EH (cell line): ENCODE results near the gene CENPO.
"Not testable (repeated sequence)": the region's sequence is repeated elsewhere in the genome, so short reads cannot be mapped to it uniquely, and the experiment has no call there.

Experiments used
- DNase-seq: peaks from one replicate; pipeline ENCODE4 v3.0.0-alpha.2; 2015; ENCODE audit warnings: low read depth

CENPO gene

DNA sequence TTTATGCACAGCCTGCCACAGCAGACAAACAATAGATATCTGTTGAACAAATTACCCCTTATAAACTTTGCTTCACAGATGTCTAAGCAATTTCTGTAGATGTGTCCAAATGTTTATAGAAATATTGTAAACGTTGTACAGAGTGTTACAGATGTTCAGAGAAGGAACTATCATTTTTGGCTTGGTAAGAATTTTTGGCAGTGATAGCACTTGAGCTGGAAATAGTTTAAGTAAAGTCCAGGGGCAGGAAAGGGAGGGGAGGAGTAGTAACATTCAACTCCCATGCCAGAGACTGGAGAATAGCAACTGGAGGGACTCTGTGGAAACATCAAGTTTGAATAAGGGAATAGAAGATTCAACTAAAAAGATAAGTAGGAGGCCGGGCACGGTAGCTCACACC, 4.4 kb upstream of the CENPO start:
- DNase-seq, result no peak

DNA sequence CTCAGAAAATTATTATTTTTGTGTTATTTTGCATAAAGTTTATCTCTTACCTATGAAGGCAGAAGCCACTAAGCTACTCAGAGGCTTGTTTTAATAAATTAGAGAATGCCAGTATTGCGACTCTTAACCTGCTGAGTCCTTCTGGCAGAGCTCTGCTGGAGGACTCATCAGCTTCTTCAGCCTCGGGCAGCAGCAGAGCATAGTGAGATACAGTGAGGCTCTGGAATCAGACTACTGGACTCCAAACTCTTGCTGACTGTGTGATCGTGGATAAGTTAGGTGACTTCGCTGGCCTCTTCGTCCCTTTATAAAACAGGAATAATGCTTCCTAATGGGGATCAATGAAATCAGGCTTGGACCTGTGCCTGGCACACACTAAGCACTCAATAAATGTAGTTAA, 1.8 kb upstream of the CENPO start:
- no peak for DNase-seq

DNA sequence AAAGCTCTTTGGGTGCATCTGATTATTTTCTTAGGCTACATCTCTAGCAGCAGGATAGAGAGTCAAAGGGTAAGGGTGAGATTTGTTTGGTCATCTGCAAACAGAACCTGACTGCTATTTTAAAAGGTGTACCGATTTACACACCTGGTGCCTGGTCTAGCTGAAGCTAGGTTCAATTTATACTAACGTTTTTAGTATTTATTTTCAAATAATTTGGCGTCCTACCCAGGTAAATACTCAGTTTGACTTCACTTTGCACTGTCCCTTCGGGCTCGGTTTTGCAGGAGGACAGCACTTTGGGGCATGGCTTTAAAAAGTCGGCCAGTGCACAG, 717 bp upstream of the CENPO start:
- no peak for DNase-seq

DNA sequence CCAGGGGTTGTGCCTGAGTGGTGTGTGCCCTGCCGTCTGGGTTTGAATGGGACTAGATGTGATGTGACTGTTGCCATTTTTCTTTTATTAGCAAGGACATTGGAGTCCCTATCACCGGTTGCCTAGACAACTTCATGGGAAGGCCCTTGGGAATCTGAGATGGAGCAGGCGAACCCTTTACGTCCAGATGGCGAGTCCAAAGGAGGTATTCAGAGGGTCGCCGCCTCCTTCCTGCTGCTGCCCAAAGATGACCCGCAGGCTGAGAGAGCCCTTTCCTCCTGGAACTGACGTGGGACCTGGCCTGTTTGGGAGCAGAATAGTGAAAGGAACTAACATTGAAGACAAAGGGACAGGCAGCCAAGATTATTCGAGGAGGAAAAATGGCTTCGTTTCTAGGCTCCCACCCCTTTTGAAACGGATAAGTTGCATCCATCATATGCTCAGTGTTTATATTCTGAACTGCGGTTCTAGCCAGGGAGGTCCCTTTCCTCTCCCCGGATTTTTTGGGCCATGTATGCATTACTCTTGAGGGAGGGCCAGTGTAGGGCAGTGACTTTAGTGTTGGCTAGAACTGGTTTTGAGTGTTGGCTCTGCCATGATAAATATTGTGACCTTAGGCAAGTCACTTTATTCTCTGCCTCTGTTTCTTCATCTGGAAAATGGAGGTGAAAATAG, 673 bp downstream of the CENPO start:
- peak; percentile 62 for DNase-seq

DNA sequence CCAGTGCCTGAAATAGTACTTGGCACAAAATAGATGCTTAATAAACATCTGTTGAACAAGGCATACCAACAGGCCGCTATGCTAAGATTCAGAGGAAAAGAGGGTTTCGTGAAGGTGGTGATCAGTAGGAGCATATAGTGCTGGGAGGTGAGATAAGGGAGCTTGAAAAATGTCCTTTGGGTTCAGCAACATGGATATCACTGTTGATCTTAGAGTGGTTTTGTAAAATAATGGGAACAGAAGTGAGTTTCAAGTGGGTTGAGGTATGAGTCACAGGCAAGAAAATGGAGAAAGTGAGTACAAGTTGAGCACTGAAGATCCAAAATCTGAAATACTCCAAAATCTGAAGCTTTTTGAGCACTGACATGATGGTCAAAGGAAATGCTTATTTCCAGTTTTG, 4.4 kb downstream of the CENPO start:
- no peak for DNase-seq

DNA sequence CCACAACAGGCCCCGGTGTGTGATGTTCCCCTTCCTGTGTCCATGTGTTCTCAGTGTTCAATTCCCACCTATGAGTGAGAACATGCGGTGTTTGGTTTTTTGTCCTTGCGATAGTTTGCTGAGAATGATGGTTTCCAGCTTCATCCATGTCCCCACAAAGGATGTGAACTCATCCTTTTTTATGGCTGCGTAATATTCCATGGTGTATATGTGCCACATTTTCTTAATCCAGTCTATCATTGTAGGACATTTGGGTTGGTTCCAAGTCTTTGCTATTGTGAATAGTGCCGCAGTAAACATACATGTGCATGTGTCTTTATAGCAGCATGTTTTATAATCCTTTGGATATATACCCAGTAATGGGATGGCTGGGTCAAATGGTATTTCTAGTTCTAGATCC, 7.3 kb downstream of the CENPO start:
- DNase-seq, result not testable (repeated sequence)

DNA sequence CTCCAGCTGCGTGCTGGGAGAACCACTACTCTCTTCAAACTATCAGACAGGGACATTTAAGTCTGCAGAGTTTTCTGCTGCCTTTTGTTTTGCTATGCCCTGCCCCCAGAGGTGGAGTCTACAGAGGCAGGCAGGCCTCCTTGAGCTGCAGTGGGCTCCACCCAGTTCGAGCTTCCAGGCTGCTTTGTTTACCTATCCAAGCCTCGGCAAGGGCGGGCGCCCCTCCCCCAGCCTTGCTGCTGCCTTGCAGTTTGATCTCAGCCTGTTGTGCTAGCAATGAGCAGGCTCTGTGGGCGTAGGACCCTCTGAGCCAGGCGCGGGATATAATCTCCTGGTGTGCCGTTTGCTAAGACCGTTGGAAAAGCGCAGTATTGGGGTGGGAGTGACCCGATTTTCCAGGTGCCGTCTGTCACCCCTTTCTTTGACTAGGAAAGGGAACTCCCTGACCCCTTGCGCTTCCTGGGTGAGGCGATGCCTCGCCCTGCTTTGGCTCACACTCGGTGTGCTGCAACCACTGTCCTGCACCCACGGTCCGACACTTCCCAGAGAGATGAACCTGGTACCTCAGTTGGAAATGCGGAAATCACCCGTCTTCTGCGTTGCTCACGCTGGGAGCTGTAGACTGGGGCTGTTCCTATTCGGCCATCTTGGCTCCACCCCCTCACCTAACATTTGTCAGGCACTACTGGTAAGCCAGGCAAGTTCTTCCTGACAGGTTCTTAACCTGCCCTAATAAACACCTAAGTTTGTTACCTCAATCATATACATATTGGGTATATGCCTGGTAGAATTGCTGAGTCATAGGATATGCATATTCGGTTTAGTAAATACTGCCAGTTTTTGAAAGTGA, 12.8 kb downstream of the CENPO start:
- not testable (repeated sequence) for DNase-seq

DNA sequence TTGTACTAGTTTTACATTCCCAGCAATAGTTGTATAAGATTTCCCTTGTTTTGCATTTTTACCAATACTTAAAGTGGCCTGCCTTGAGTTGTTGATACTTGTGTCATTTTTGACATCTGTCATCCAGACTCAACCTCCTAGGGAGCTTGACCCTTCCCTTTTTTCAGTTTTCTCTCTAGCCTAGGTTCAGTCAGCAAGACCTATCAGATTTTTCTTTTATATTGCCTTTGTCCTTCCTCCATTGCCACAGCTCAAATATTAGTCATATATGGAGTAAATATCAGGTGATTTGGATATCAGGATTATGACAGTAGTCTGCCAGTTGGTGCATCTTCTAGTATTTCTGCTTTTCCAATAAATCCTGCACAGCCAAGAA, 13.4 kb downstream of the CENPO start:
- DNase-seq, result no peak

DNA sequence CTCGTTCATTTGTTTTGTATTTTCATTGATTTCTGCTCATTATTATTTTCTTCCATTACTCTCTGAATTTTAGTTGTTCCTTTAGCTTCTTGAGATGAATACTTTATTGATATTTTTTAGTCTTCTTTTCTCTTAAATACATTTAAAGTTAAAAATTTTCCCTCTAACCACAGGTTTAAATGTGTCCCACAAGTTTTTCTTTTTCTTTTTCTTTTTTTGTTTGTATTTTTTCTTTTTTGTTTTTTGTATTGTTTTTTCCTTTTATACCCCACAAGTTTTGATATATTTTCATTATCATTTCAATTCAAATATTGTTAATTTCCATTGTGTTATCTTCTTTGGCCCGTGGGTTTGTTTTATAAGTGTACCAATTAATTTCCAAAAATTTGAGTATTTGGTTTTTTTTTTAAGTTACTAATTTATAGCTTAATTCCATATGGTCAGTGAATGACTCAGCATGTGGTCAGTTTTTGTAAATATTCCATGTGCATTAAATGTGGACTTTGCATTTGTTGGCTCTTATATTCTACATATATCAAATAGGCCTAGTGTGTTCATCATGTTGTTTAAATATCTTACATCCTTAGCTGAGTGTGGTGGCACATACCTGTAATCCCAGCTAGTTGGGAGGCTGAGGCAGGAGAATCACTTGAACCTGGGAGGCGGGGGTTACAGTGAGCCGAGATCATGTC, 16.2 kb downstream of the CENPO start:
- peak; percentile 32 for DNase-seq

DNA sequence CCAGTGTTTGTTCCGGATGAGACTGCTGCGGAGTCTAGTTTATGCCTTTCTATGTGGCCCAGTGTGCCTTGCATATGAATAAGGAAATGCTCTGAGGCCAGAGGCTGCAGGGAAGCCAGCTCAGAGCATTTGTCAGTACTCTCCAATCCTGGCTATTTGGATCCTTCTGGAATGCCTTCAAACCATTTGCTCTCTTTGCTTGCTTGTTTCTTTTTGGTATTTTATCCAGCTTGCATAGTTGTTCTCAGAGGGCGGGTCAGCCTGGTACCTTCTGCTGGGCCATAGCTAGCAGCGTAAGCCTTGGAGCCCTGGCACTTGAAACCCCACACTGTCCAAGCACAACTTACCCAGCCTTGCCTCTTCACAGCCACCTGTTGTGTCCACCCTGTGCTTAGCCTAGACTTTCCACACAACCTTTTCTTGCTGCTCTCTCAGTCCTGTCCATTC, 20.5 kb downstream of the CENPO start:
- no peak for DNase-seq

DNA sequence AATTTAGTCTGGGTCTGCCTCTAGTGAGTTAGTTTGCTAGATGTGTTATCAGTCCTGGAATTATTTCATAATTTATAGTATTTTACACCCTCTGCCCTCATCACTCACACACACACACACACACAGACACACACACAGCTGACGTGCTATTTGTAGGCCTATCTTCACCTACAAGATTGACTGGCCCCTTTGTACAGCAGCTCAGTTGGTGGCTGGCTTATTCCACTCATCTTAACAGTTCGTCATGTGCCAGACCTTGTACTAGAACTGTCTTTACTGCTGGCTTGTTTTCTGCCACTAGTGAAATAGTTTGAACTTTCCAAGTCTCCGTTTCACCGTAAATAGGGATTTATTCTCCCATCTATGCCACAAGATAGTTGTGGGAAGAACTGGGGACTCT, 21.3 kb downstream of the CENPO start:
- no peak for DNase-seq

DNA sequence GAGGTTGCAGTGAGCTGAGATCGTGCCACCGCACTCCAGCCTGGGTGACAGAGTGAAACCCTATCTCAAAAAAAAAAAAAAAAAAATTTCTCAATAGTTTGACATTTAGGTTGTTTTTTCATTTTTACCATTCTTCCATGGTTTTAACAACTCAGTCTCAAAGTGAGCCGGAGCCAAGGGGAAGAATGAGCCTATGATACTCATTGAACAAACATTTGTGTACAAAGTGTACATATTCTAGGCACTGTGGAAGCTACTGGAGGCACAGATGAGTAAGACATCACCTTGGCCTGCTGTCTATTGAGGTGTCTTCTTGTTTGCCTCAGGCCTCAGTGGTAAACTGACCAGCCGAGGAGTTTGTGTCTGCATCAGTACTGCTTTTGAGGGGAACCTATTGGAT, 21.9 kb downstream of the CENPO start:
- DNase-seq, result no peak

DNA sequence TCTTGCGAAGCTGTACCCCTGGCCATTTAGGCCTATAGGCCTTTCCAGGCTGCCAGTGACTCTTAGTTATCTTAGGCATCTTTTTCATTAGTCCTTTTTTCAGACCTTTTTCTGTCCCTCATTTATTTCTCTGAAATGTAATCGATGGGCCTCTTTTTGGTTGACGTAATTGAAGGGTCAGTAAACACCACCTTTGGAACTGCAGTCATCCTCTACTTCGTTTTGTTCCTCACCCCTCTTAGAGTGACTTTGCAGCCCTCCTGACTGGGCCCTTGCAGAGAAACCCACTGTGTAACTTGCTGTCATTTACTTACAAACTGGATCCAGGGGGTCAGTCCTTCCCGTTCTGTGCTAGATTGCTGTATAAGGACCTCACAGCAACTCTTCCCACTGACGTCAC, 23.2 kb downstream of the CENPO start:
- no peak for DNase-seq

DNA sequence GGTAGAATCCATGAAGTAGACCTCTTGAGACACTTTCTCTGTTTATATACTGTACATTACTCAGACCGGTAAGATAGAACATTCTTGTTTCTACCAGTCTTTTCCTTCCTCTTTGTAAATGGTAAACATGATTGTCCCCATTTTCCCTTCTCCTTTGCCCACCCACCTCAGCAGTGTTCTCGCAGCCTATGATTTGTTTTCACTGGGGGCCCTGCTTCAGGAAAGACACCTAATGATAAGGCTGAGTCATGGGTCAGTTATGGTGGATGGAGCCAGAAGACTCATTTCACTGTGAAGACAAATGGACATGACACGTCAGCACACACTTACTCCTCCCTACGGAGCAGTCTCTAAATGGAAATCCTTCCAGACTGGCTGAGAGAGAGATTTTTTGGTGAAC, 23.7 kb downstream of the CENPO start:
- DNase-seq, result peak; percentile 87

DNA sequence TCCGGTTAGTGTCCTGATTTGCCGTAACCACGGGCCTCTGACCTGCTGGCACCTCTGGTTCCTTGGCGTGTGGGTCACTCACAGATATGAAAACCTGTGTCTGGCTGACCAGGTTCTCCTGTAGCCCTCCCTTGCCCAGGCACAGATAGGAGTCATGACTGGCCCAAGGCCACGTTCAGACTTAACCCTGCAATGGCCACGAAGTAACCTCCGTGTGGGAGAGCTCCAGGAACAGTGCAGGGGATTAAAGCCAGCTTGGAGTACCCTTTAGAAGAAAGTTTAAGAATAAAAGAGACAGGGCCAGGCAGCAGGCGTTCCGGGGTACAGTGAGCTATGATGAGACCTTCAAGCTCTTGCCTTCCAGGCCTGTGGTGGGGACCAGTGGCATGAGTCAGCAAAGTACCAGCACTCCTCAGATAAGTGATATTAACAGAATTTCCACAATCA, 25.5 kb downstream of the CENPO start:
- peak; percentile 30 for DNase-seq

DNA sequence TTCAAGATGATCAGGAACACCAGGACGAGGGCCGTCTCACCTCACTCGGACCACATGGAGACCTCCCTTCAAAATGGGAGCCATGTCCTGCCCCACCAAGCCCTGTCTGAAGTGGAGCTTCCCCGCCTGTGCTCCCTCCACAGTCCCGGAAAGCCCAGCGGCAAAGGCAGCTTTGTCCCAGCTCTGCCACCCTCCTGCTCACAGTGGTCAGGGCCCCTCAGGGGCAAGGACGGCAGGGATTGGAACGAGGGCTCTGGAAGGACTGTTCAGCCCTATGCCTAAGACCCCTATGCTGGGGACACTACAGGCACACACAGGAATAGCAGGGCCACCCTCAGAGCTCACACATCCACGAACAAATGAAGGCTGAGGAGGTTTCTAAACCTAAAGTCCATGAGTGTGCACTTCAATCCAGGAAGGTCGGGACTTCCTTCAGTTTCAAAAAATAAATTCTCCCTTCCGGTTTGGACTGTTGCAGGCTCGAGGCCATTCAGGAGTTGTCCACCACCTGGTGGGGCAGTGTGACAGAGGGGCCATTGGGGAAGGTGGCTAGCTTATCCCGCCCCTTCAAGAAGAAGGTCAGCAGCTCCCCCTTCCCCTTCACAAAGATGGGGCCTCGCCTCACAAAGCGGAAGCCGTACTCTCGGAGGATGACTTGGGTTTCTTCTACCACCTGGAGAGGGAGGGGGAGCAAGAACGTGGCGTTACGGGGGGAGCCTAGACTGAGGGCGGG, 26.4 kb downstream of the CENPO start:
- no peak for DNase-seq

DNA sequence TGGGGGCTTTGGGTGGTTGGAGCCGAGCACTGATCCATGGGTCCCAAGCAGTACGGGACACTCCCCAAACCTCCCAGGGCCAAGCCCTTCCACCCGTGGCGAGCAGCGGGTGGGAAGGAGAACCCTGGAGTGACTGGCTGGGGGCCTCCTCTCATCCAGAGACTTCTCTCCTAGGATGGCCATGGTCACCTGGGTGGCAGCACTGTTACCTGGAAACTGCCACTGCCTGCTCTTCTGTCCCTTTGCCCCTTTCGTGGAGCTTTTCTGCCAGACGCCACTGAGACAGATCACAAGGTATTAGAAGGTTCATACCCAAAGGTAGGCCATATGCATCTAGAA, 26.9 kb downstream of the CENPO start:
- DNase-seq, result no peak

DNA sequence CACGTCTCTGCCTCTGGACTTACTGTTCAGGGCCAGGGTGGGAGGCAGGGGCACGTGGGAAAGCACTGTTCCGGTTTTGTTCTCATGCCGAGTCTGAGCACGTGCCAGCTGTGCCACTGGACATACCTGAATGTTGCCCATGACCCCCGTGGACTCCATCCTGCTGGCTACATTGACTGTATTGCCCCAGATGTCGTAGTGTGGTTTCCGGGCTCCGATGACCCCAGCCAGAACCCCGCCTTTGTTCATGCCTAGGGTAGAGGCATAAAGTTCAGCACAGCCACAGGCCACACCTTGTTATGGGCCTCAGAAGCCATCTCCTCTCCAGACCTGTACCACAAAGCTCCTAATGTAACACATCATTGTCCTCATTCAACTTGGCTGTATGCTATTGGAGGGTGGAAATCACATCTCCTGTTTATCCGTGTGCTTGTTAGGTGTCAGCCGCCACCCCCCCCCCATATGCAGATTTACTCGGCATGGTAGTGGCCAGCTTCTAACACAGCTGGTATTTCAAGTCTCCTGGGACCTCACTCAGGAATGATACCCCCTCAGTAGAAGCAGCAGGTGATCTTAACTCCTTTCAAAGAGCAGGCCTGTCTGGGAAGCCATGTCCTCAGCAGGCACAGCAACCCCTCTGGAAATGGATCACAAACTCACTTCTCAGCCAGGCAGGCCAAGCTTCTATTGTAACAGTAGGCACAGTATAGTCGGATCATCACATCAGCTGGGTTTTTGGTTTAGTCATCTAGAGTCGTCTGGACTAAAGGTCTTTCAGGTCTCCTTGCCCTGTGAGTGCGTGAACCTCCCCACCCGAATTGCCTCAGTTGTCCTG, 27.6 kb downstream of the CENPO start:
- no peak for DNase-seq

DNA sequence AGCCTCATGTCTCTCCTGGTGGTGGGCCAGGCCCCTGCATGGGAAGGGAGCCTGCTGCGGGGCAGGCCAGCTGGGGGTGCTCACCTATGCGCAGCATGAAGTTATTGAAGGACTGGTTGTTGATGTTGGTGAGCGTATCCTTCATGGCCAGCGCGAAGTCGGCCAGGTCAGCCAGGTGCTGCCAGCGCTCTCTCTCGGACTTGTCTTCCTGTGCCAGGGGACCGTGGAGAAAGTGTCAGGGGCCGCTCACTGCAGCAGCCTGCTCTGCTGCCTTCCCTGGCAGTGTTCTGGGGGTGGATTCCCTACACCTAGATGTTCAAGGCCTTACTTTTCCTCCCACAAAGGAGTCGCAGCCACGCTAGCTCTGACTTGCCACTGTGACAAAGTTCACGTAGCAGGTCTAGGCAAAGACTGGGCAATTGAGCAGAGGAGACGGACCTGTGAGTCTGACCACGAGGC, 28.2 kb downstream of the CENPO start:
- no peak for DNase-seq

DNA sequence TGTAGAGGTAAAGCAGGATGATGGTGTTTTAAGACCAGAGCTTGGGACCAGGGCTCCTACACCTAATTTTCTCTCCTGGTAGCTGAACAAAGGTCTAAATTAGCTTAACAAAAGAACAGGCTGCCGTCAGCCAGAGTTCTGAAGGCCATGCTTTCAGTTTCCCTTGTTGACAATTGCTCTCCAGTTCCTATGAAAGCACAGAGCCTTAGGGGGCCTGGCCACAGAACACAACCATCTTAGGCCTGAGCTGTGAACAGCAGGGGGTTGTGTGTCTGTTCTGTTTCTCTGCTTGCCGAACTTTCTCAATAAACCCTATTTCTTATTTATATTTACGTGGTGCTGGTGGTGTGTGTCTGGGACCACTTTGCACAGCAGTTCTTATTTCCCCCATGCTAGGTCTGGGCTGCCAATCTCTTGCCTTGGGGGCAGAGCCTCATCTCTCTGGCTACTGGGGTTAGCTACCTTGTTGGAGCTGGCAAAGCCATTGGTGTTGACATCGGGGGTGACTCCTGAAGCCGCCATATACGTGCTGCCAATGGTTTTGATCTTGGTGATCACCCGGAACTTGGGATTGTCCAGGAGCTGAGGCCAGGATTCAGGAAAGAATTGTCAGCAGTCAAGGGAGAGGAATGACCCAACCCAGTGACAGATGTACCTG, 29.0 kb downstream of the CENPO start:
- DNase-seq, result no peak

DNA sequence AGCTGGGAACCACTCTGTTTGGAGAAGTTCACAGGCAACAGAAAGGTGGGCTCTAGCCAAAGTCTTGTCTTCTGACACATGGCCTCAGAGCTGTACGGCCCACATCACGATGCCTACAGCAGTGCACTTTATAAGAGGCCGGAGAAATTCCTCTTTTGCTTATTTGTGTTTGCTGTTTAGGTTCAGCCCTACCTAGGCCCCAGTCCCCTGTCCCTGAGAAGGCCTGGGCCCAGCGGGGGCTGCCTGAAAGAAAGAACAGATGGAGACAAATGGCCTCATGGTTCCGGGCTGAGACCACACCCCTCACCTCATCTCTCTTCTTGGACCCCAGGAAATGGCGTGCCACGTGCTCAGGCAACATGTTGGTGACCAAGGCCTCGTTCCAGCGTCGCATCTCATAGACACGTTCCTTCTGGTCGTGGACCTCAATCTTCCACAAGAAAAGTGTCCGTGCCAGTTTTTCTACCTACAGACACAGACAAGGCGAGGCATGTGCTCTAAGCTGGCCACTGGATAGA, 30.9 kb downstream of the CENPO start:
- DNase-seq, result no peak
